ENCODE results near the gene DNAH11.

DNA sequence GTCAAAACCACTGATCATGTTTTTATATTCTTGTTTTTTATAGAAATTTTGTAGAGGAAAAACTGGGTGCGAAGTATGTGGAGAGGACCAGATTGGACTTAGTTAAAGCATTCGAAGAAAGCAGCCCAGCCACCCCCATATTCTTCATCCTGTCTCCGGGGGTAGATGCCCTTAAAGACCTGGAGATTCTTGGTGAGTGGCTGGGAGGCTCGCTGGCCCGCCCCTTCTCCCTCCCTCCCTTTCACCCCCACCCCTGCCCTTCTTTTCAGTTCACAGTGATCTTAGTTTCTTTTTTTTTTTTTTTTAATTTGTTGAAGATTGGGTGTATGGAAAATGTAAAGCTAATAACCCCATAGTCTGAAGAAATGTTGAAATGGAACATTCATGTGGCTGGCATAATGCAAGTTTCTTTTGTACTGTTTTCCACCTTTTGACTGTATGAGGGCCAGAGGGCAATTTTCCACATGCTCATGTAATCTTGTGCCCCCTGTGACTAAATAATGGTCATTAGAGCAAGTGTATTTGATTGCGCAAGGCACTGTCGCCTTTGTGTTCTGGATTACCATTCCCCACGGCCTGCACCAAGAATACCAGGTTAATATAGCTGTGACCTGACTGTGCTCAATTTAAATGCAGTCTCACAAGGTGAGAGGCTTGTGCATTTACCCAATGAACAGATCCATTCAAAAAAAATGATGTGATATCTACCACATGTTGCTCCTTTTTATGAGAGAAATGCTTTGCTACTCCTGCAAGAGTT lies 325.2 kb downstream of the DNAH11 start:
- no peak for TF ChIP-seq CTCF (IDR thresholded peaks at IDR 0.05)
- TF ChIP-seq POLR2A (IDR thresholded peaks at IDR 0.05): no peak
- no peak for TF ChIP-seq POLR2AphosphoS5 (IDR thresholded peaks at IDR 0.05)

All from prostate gland (tissue), 2 donors.